ENCODE data around the gene CYP26B1.

DNA sequence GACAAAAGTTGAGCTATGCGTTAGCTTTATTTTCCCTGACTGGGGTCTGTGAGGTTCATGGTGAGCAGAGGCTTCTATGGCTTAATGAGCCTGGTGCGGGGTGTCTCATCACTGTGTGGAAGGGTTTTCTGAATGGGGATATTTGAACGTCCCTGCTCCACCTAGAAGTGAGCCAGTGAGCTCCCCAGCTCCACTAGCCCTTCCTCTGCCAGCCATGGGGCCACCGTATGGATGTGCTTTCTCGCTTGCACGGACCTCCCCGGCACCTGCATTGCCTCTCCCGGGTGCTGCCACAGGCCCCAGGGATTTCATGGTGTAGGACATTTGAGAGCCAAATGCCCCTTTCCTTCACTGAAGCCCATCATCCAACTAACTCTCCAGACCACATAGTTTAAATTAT lies 37.8 kb downstream of the CYP26B1 start:
- no peak for TF ChIP-seq POLR2A (IDR thresholded peaks at IDR 0.05)
- TF ChIP-seq, protein P1, sequence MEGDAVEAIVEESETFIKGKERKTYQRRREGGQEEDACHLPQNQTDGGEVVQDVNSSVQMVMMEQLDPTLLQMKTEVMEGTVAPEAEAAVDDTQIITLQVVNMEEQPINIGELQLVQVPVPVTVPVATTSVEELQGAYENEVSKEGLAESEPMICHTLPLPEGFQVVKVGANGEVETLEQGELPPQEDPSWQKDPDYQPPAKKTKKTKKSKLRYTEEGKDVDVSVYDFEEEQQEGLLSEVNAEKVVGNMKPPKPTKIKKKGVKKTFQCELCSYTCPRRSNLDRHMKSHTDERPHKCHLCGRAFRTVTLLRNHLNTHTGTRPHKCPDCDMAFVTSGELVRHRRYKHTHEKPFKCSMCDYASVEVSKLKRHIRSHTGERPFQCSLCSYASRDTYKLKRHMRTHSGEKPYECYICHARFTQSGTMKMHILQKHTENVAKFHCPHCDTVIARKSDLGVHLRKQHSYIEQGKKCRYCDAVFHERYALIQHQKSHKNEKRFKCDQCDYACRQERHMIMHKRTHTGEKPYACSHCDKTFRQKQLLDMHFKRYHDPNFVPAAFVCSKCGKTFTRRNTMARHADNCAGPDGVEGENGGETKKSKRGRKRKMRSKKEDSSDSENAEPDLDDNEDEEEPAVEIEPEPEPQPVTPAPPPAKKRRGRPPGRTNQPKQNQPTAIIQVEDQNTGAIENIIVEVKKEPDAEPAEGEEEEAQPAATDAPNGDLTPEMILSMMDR (IDR thresholded peaks at IDR 0.05) = no peak

All from body of pancreas (tissue), 4 donors.